OCI-LY1 (cell line): ENCODE measurements around the gene PIP4P1.

ENCODE experiments used
- H2AFZ ChIP-seq: fragments of 200-600 bp; sonication (generic), shearing (Covaris generic); 2 replicates; pipeline ENCODE4 v1.6.0; 2014; ENCODE audit warnings: antibody characterized with exemption, mild to moderate bottlenecking, low read length
- H3F3A ChIP-seq: fragments of 200-600 bp; sonication (generic), shearing (Covaris generic); 2 replicates; pipeline ENCODE4 v1.6.0; 2014; ENCODE audit warnings: mild to moderate bottlenecking, antibody characterized with exemption, low read length, moderate library complexity; ENCODE audit not compliant: insufficient read depth
- H3K27ac ChIP-seq: fragments of 200-600 bp; sonication (generic); 2 replicates; pipeline ENCODE4 v1.5.1; 2014; ENCODE audit warnings: low read length, mixed run types, mild to moderate bottlenecking, low read depth; ENCODE audit not compliant: poor library complexity, severe bottlenecking
- H3K27me3 ChIP-seq: fragments of 200-600 bp; sonication (generic); 2 replicates; pipeline ENCODE4 v1.6.0; 2014; ENCODE audit warnings: antibody characterized with exemption, mild to moderate bottlenecking, low read length, moderate library complexity; ENCODE audit not compliant: insufficient read depth
- H3K36me3 ChIP-seq: fragments of 200-600 bp; sonication (generic); 2 replicates; pipeline ENCODE4 v1.6.1; 2014; ENCODE audit warnings: mild to moderate bottlenecking, antibody characterized with exemption, low read length, moderate library complexity, mixed read lengths; ENCODE audit not compliant: insufficient read depth
- H3K4me1 ChIP-seq: fragments of 200-600 bp; sonication (generic); 2 replicates; pipeline ENCODE4 v1.5.1; 2014; ENCODE audit warnings: mild to moderate bottlenecking, low read length, moderate library complexity; ENCODE audit not compliant: insufficient read depth, severe bottlenecking
- H3K4me2 ChIP-seq: fragments of 200-600 bp; sonication (generic), shearing (Covaris generic); 2 replicates; pipeline ENCODE4 v1.6.1; 2014; ENCODE audit warnings: low read length
- H3K4me3 ChIP-seq: fragments of 200-600 bp; sonication (generic); 2 replicates; pipeline ENCODE4 v1.5.1; 2014; ENCODE audit warnings: low read length, low read depth, mild to moderate bottlenecking, mixed read lengths; ENCODE audit not compliant: poor library complexity, severe bottlenecking
- H3K79me2 ChIP-seq: fragments of 200-600 bp; shearing (Covaris generic); 2 replicates; pipeline ENCODE4 v1.6.1; 2016; ENCODE audit warnings: mixed run types, low read length, mixed read lengths; ENCODE audit not compliant: insufficient read depth
- H3K9ac ChIP-seq: fragments of 200-600 bp; sonication (generic), shearing (Covaris generic); 2 replicates; pipeline ENCODE4 v1.6.1; 2014; ENCODE audit warnings: mild to moderate bottlenecking, low read length, mixed read lengths
- H3K9me2 ChIP-seq: fragments of 200-600 bp; sonication (generic), shearing (Covaris generic); 2 replicates; pipeline ENCODE4 v1.6.1; 2014; ENCODE audit warnings: low read depth, mild to moderate bottlenecking, low read length, mixed read lengths
- H3K9me3 ChIP-seq: fragments of 200-600 bp; shearing (Covaris generic); 2 replicates; pipeline ENCODE4 v1.6.1; 2014; ENCODE audit warnings: low read length, mixed read lengths
- H4K20me1 ChIP-seq: fragments of 200-600 bp; sonication (generic), shearing (Covaris generic); 2 replicates; pipeline ENCODE4 v1.6.0; 2016; ENCODE audit warnings: mild to moderate bottlenecking, low read length; ENCODE audit not compliant: insufficient read depth
- CTCF ChIP-seq: fragments of 200-600 bp; sonication (generic), shearing (Covaris generic); IDR thresholded peaks from 2 replicates; pipeline ENCODE4 v1.5.1; 2017; ENCODE audit warnings: mild to moderate bottlenecking, antibody characterized with exemption, low read length, moderate library complexity, mixed read lengths
- EZH2 ChIP-seq: fragments of 200-600 bp; sonication (generic), shearing (Covaris generic); IDR thresholded peaks from 2 replicates; pipeline ENCODE4 v1.8.0; 2017; ENCODE audit warnings: borderline replicate concordance, mixed run types, mild to moderate bottlenecking, antibody characterized with exemption, low read length, moderate library complexity, mixed read lengths

PIP4P1 gene

GRCh38 chr14:20485900-20486299, 24.7 kb upstream of the PIP4P1 start:
- Histone ChIP-seq H3K9ac (no peak overlapping the region), H3K9me2 (no peaks in the 10 kb centered on the region), H4K20me1 (no peaks in the 10 kb centered on the region), H3K4me2 (no peak overlapping the region), H3K4me3 (no peak overlapping the region), H3K9me3 (no peaks in the 10 kb centered on the region), H3K27ac (no peak overlapping the region), H3K36me3 (no peaks in the 10 kb centered on the region), H3K27me3 (no peaks in the 10 kb centered on the region), H3F3A (no peaks in the 10 kb centered on the region), H3K79me2 (no peaks in the 10 kb centered on the region), H2AFZ (no peak overlapping the region), H3K4me1 (no peaks in the 10 kb centered on the region)
- TF ChIP-seq EZH2 (no peak), CTCF (no peak)

GRCh38 chr14:20482382-20482781, 21.1 kb upstream of the PIP4P1 start:
- no peaks in the 10 kb centered on the region for H3F3A ChIP-seq
- no peak overlapping the region for H3K9ac ChIP-seq
- H4K20me1 ChIP-seq: no peaks in the 10 kb centered on the region
- H3K36me3 ChIP-seq: peaks cover 20% of the 10 kb centered on the region
- H3K27ac ChIP-seq: no peak overlapping the region
- TF ChIP-seq EZH2 (no peak), CTCF (no peak)
- no peaks in the 10 kb centered on the region for H3K9me2 ChIP-seq
- H3K4me1 ChIP-seq: no peaks in the 10 kb centered on the region
- H3K4me2 ChIP-seq: no peak overlapping the region
- H2AFZ ChIP-seq: no peak overlapping the region
- no peak overlapping the region for H3K4me3 ChIP-seq
- no peaks in the 10 kb centered on the region for H3K79me2 ChIP-seq
- H3K9me3 ChIP-seq: no peaks in the 10 kb centered on the region
- H3K27me3 ChIP-seq: no peaks in the 10 kb centered on the region

GRCh38 chr14:20478894-20479293, 17.7 kb upstream of the PIP4P1 start:
- TF ChIP-seq CTCF: no peak
- no peak for TF ChIP-seq EZH2
- no peak overlapping the region for H3K9ac ChIP-seq

More at GRCh38 chr14:20478894-20479293, 17.7 kb upstream of the PIP4P1 start:
- Histone ChIP-seq H3K27me3 (no peaks in the 10 kb centered on the region), H2AFZ (no peak overlapping the region), H3K9me2 (no peaks in the 10 kb centered on the region), H3F3A (no peaks in the 10 kb centered on the region), H3K79me2 (no peaks in the 10 kb centered on the region), H3K36me3 (peaks cover 55% of the 10 kb centered on the region), H3K4me3 (no peak overlapping the region), H3K4me2 (no peak overlapping the region), H4K20me1 (no peaks in the 10 kb centered on the region), H3K27ac (no peak overlapping the region), H3K4me1 (no peaks in the 10 kb centered on the region), H3K9me3 (no peaks in the 10 kb centered on the region)
